ENCODE results near the gene CHKA. TPM values are rescaled to one million over a fixed set of nuclear protein-coding genes. Genes with fewer than 3 reads are reported as not detected.

CHKA gene
- total RNA-seq, 2 donors from 2014 or later: 11.6 to 16.7 TPM

- DNase-seq (no peak), ATAC-seq (replicated peaks in 1 of 2) (no peak)
- no peak overlapping the region for H3K27ac Mint-ChIP-seq
- no peaks in the 10 kb centered on the region for H3K27me3 Mint-ChIP-seq (ENCODE audit: low read depth)
- H3K4me1 Mint-ChIP-seq (ENCODE audit: low read depth): no peaks in the 10 kb centered on the region
- no peaks in the 10 kb centered on the region for H3K9me3 Mint-ChIP-seq
- H3K4me3 Mint-ChIP-seq: no peak overlapping the region
- peaks cover 0 to 2% of the 10 kb centered on the region in 2 donors for H3K36me3 Mint-ChIP-seq (ENCODE audit: insufficient read depth in 2 of 2)
These were observed 49.7 kb downstream of the CHKA start for GRCh38 chr11:68071281-68072048.

GRCh38 chr11:68067991-68068390 is 53.2 kb downstream of the CHKA start:
- ATAC-seq (replicated peaks in 1 of 2) (no peak), DNase-seq (no peak)
- Mint-ChIP-seq H3K4me3 (no peak overlapping the region), H3K27me3 (ENCODE audit: low read depth) (no peaks in the 10 kb centered on the region), H3K9me3 (no peaks in the 10 kb centered on the region), H3K27ac (no peak overlapping the region), H3K36me3 (ENCODE audit: insufficient read depth in 2 of 2) (peaks cover 0 to 2% of the 10 kb centered on the region in 2 donors), H3K4me1 (ENCODE audit: low read depth) (no peaks in the 10 kb centered on the region)

- Mint-ChIP-seq H3K4me1 (ENCODE audit: low read depth) (no peaks in the 10 kb centered on the region), H3K27ac (no peak overlapping the region), H3K36me3 (ENCODE audit: insufficient read depth in 2 of 2) (peaks cover 0 to 2% of the 10 kb centered on the region in 2 donors), H3K9me3 (no peaks in the 10 kb centered on the region), H3K4me3 (no peak overlapping the region), H3K27me3 (ENCODE audit: low read depth) (no peaks in the 10 kb centered on the region)
- DNase-seq: no peak
- no peak for ATAC-seq (replicated peaks in 1 of 2)
These were observed 54.4 kb downstream of the CHKA start for GRCh38 chr11:68066742-68067141.

GRCh38 chr11:68065841-68066240 is 55.3 kb downstream of the CHKA start:
- Mint-ChIP-seq H3K36me3 (ENCODE audit: insufficient read depth in 2 of 2) (peaks cover 0 to 2% of the 10 kb centered on the region in 2 donors), H3K4me1 (ENCODE audit: low read depth) (no peaks in the 10 kb centered on the region), H3K27me3 (ENCODE audit: low read depth) (no peaks in the 10 kb centered on the region), H3K27ac (no peak overlapping the region), H3K9me3 (no peaks in the 10 kb centered on the region), H3K4me3 (no peak overlapping the region)
- DNase-seq (no peak), ATAC-seq (replicated peaks in 1 of 2) (no peak)

- H3K4me1 Mint-ChIP-seq (ENCODE audit: low read depth): no peaks in the 10 kb centered on the region
- no peak overlapping the region for H3K27ac Mint-ChIP-seq
These were observed 56.3 kb downstream of the CHKA start for GRCh38 chr11:68064926-68065325.

GRCh38 chr11:68061508-68061907 is 59.7 kb downstream of the CHKA start:
- DNase-seq: no peak
- Mint-ChIP-seq H3K9me3 (no peaks in the 10 kb centered on the region), H3K36me3 (ENCODE audit: insufficient read depth in 2 of 2) (peaks cover 1 to 3% of the 10 kb centered on the region in 2 donors), H3K4me3 (no peak overlapping the region), H3K4me1 (ENCODE audit: low read depth) (no peaks in the 10 kb centered on the region), H3K27me3 (ENCODE audit: low read depth) (no peaks in the 10 kb centered on the region), H3K27ac (no peak overlapping the region)
- ATAC-seq (replicated peaks in 1 of 2): no peak

More at GRCh38 chr11:68064926-68065325, 56.3 kb downstream of the CHKA start:
- DNase-seq: no peak
- H3K4me3 Mint-ChIP-seq: no peak overlapping the region
- no peaks in the 10 kb centered on the region for H3K9me3 Mint-ChIP-seq
- H3K36me3 Mint-ChIP-seq (ENCODE audit: insufficient read depth in 2 of 2): peaks cover 2 to 3% of the 10 kb centered on the region in 2 donors
- ATAC-seq (replicated peaks in 1 of 2): no peak
- H3K27me3 Mint-ChIP-seq (ENCODE audit: low read depth): no peaks in the 10 kb centered on the region

- no peak overlapping the region for H3K27ac Mint-ChIP-seq
- no peak overlapping the region for H3K4me3 Mint-ChIP-seq
- peaks cover 1 to 3% of the 10 kb centered on the region in 2 donors for H3K36me3 Mint-ChIP-seq (ENCODE audit: insufficient read depth in 2 of 2)
- H3K9me3 Mint-ChIP-seq: no peaks in the 10 kb centered on the region
- no peaks in the 10 kb centered on the region for H3K27me3 Mint-ChIP-seq (ENCODE audit: low read depth)
- peaks cover 4% of the 10 kb centered on the region for H3K4me1 Mint-ChIP-seq (ENCODE audit: low read depth)
- ATAC-seq (replicated peaks in 1 of 2) (no peak), DNase-seq (no peak)
These were observed 63.4 kb downstream of the CHKA start for GRCh38 chr11:68057807-68058206.

- H3K4me1 Mint-ChIP-seq (ENCODE audit: low read depth): peaks cover 4% of the 10 kb centered on the region
- no peaks in the 10 kb centered on the region for H3K27me3 Mint-ChIP-seq (ENCODE audit: low read depth)
- no peak for ATAC-seq (replicated peaks in 1 of 2)
- no peak for DNase-seq
- H3K36me3 Mint-ChIP-seq (ENCODE audit: insufficient read depth in 2 of 2): peaks cover 1 to 3% of the 10 kb centered on the region in 2 donors
- no peak overlapping the region for H3K27ac Mint-ChIP-seq
- no peaks in the 10 kb centered on the region for H3K9me3 Mint-ChIP-seq
- no peak overlapping the region for H3K4me3 Mint-ChIP-seq
These were observed 64.6 kb downstream of the CHKA start for GRCh38 chr11:68056317-68057285.

DNA sequence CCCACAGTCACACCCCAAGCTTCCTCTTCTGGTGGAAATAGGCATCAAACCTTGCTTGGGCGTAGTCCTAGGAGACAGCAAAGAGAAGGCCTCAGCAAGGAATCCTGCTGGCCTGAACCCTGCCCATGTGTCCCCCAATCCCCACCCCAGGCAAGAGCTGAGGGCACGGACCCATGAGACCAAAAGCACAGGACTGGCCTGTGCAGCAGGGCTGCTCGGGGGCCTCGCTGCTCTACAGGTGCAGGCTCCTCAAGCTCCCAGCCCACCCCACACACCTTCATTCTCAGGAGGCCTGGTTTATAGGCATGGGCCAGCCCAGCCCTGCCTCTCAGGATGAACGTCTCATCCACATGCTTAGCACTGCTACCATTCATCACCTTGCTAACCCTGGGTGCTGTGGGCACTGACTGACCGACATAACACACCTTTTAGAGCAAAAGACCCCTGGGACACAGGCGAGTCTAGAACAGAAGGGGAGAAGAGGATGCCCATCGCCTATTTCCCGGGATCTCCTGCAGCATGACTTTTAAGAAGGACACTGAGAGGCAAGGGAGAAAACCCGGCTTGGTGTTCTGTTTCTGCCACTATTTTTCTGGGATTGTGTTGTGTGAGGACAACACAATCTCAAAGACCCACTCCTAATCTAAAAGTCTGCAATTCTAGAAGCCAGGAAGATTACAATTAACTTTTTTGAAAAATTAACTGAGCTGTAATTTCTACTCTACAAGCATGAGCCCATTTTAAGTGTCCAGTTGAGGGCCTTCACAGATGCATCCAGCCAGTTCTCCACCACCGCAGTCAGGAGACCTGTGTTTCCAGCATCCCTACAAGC is 67.0 kb downstream of the CHKA start:
- Mint-ChIP-seq H3K27ac (no peak overlapping the region), H3K36me3 (ENCODE audit: insufficient read depth in 2 of 2) (peaks cover 0 to 1% of the 10 kb centered on the region in 2 donors), H3K4me3 (no peak overlapping the region), H3K27me3 (ENCODE audit: low read depth) (no peaks in the 10 kb centered on the region), H3K4me1 (ENCODE audit: low read depth) (peaks cover 4% of the 10 kb centered on the region), H3K9me3 (no peaks in the 10 kb centered on the region)
- DNase-seq (no peak), ATAC-seq (replicated peaks in 1 of 2) (peak in 1 of 2 donors; percentile 18)

DNA sequence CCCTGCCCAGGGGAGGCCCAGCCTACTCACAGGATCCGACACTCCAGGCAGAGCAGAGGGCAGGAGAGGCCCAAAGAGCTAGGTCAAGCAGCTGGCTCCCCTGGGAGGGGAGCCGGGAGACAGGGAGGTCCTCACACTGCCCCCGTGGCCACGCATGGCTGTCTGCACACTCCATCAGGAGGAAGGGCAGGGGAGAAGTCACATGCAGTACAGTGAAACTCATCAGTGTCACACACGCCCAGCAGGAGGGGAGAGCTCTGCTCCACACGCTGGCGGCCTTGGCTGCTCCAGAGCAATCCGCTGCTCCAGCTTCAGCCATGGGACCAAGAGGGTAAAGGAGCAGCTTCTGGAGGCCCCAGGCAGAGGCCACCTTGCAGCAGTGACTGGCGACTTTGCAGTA is 68.1 kb downstream of the CHKA start:
- peaks cover 4% of the 10 kb centered on the region for H3K4me1 Mint-ChIP-seq (ENCODE audit: low read depth)
- H3K27ac Mint-ChIP-seq: peak overlapping the region; percentile 72
- no peaks in the 10 kb centered on the region for H3K9me3 Mint-ChIP-seq
- no peaks in the 10 kb centered on the region for H3K27me3 Mint-ChIP-seq (ENCODE audit: low read depth)
- H3K36me3 Mint-ChIP-seq (ENCODE audit: insufficient read depth in 2 of 2): peaks cover 0 to 1% of the 10 kb centered on the region in 2 donors
- DNase-seq (no peak), ATAC-seq (replicated peaks in 1 of 2) (no peak)
- no peak overlapping the region for H3K4me3 Mint-ChIP-seq

GRCh38 chr11:68052137-68052873 is 68.9 kb downstream of the CHKA start:
- no peak for ATAC-seq (replicated peaks in 1 of 2)
- no peak for DNase-seq
- Mint-ChIP-seq H3K9me3 (no peaks in the 10 kb centered on the region), H3K4me3 (no peak overlapping the region), H3K27ac (no peak overlapping the region), H3K4me1 (ENCODE audit: low read depth) (peaks cover 4% of the 10 kb centered on the region), H3K27me3 (ENCODE audit: low read depth) (no peaks in the 10 kb centered on the region), H3K36me3 (ENCODE audit: insufficient read depth in 2 of 2) (peaks cover 0 to 1% of the 10 kb centered on the region in 2 donors)

Measured in activated T-cell treated with anti-CD3 and anti-CD28 coated beads, Interleukin-2, amount 50 U/mL, for 72 hours (primary cell).